ENCODE data around the gene AKAP6.
"Not testable (repeated sequence)": the region's sequence is repeated elsewhere in the genome, so short reads cannot be mapped to it uniquely, and the experiment has no call there.

Gene AKAP6

GRCh38 chr14:32354716-32355115 is 25.6 kb downstream of the AKAP6 start:
- H3K27ac ChIP-seq (ENCODE audit: low read length) = no peak overlapping the region
- no peak overlapping the region for H3K4me3 ChIP-seq (ENCODE audit: low read depth in 1 of 2, low read length in 2 of 2)

GRCh38 chr14:32358781-32359180 is 29.7 kb downstream of the AKAP6 start:
- no peaks in the 10 kb centered on the region for H3K27me3 ChIP-seq (ENCODE audit: low read depth, low read length)
- no peak overlapping the region for H3K4me3 ChIP-seq (ENCODE audit: low read depth in 1 of 2, low read length in 2 of 2)
- no peaks in the 10 kb centered on the region for H3K9me3 ChIP-seq (ENCODE audit: control insufficient read depth in 1 of 2, low read length in 2 of 2)
- H3K27ac ChIP-seq (ENCODE audit: low read length) = no peak overlapping the region
- H3K36me3 ChIP-seq (ENCODE audit: control insufficient read depth in 1 of 2, insufficient read depth in 2 of 2, low read length in 2 of 2) = no peaks in the 10 kb centered on the region
- H3K4me1 ChIP-seq (ENCODE audit: control insufficient read depth in 1 of 2, insufficient read depth in 2 of 2, low read length in 2 of 2) = no peaks in the 10 kb centered on the region

More at GRCh38 chr14:32354716-32355115, 25.6 kb downstream of the AKAP6 start:
- Histone ChIP-seq H3K27me3 (ENCODE audit: low read depth, low read length) (no peaks in the 10 kb centered on the region), H3K36me3 (ENCODE audit: control insufficient read depth in 1 of 2, insufficient read depth in 2 of 2, low read length in 2 of 2) (no peaks in the 10 kb centered on the region), H3K4me1 (ENCODE audit: control insufficient read depth in 1 of 2, insufficient read depth in 2 of 2, low read length in 2 of 2) (no peaks in the 10 kb centered on the region), H3K9me3 (ENCODE audit: control insufficient read depth in 1 of 2, low read length in 2 of 2) (no peaks in the 10 kb centered on the region)

GRCh38 chr14:32361674-32362073 is 32.6 kb downstream of the AKAP6 start:
- no peak overlapping the region for H3K4me3 ChIP-seq (ENCODE audit: low read depth in 1 of 2, low read length in 2 of 2)
- H3K4me1 ChIP-seq (ENCODE audit: control insufficient read depth in 1 of 2, insufficient read depth in 2 of 2, low read length in 2 of 2) = peaks cover 0 to 8% of the 10 kb centered on the region in 2 donors
- H3K9me3 ChIP-seq (ENCODE audit: control insufficient read depth in 1 of 2, low read length in 2 of 2) = no peaks in the 10 kb centered on the region
- H3K27me3 ChIP-seq (ENCODE audit: low read depth, low read length) = no peaks in the 10 kb centered on the region
- H3K36me3 ChIP-seq (ENCODE audit: control insufficient read depth in 1 of 2, insufficient read depth in 2 of 2, low read length in 2 of 2) = no peaks in the 10 kb centered on the region
- no peak overlapping the region for H3K27ac ChIP-seq (ENCODE audit: low read length)

GRCh38 chr14:32363761-32364160 is 34.7 kb downstream of the AKAP6 start:
- no peaks in the 10 kb centered on the region for H3K9me3 ChIP-seq (ENCODE audit: control insufficient read depth in 1 of 2, low read length in 2 of 2)
- no peak overlapping the region for H3K4me3 ChIP-seq (ENCODE audit: low read depth in 1 of 2, low read length in 2 of 2)

DNA sequence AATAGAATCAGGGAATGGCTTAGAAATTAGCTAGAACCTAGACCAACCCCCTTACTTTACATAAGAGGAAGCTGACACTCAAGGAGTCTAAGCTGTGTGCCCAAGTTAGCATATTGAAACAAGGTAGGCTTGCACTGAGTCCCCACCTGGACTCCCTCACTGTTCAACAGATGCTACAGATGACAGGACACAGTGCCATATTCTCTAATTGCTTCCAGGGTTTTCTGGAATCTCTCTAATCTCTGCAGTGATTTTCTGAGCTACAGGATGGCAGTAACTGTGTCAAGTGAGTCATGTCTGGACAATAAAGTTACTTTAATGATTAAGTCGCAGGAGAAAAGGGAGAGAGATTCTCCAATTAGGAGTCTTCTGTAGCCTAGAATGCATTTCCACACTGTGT is 35.8 kb downstream of the AKAP6 start:
- no peaks in the 10 kb centered on the region for H3K27me3 ChIP-seq (ENCODE audit: low read depth, low read length)
- no peaks in the 10 kb centered on the region for H3K9me3 ChIP-seq (ENCODE audit: control insufficient read depth in 1 of 2, low read length in 2 of 2)
- no peak overlapping the region for H3K27ac ChIP-seq (ENCODE audit: low read length)
- H3K36me3 ChIP-seq (ENCODE audit: control insufficient read depth in 1 of 2, insufficient read depth in 2 of 2, low read length in 2 of 2) = no peaks in the 10 kb centered on the region
- no peak overlapping the region for H3K4me3 ChIP-seq (ENCODE audit: low read depth in 1 of 2, low read length in 2 of 2)
- peaks cover 0 to 14% of the 10 kb centered on the region in 2 donors for H3K4me1 ChIP-seq (ENCODE audit: control insufficient read depth in 1 of 2, insufficient read depth in 2 of 2, low read length in 2 of 2)

More at GRCh38 chr14:32363761-32364160, 34.7 kb downstream of the AKAP6 start:
- H3K36me3 ChIP-seq (ENCODE audit: control insufficient read depth in 1 of 2, insufficient read depth in 2 of 2, low read length in 2 of 2) = no peaks in the 10 kb centered on the region
- no peak overlapping the region for H3K27ac ChIP-seq (ENCODE audit: low read length)
- H3K27me3 ChIP-seq (ENCODE audit: low read depth, low read length) = no peaks in the 10 kb centered on the region
- H3K4me1 ChIP-seq (ENCODE audit: control insufficient read depth in 1 of 2, insufficient read depth in 2 of 2, low read length in 2 of 2) = peaks cover 0 to 14% of the 10 kb centered on the region in 2 donors

- no peaks in the 10 kb centered on the region for H3K9me3 ChIP-seq (ENCODE audit: control insufficient read depth in 1 of 2, low read length in 2 of 2)
- no peak overlapping the region for H3K27ac ChIP-seq (ENCODE audit: low read length)
- H3K27me3 ChIP-seq (ENCODE audit: low read depth, low read length) = no peaks in the 10 kb centered on the region
- H3K4me1 ChIP-seq (ENCODE audit: control insufficient read depth in 1 of 2, insufficient read depth in 2 of 2, low read length in 2 of 2) = peaks cover 0 to 14% of the 10 kb centered on the region in 2 donors
- no peak overlapping the region for H3K4me3 ChIP-seq (ENCODE audit: low read depth in 1 of 2, low read length in 2 of 2)
- H3K36me3 ChIP-seq (ENCODE audit: control insufficient read depth in 1 of 2, insufficient read depth in 2 of 2, low read length in 2 of 2) = no peaks in the 10 kb centered on the region
Observed at GRCh38 chr14:32366256-32366879, 37.3 kb downstream of the AKAP6 start.

DNA sequence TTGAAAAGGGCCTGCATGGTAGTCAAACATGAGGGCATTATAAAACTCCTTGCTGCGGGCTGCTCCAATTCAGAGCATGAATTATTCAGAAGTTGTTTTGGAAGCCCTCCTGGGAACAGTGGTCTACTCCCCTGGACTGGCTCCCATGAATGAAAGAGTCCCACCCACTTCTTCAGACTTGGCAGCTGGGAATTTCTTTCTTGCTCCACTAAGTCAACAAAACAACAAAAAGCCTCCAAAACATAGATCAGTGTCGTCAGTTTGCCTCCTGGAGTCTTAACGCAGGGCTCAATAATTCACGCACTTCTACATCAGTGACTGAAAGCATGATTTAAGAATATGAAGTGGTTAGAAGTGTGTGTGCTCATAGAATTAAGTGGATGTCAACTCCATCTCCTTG is 37.9 kb downstream of the AKAP6 start:
- H3K4me3 ChIP-seq (ENCODE audit: low read depth in 1 of 2, low read length in 2 of 2) = no peak overlapping the region
- H3K36me3 ChIP-seq (ENCODE audit: control insufficient read depth in 1 of 2, insufficient read depth in 2 of 2, low read length in 2 of 2) = no peaks in the 10 kb centered on the region
- H3K27me3 ChIP-seq (ENCODE audit: low read depth, low read length) = no peaks in the 10 kb centered on the region
- no peak overlapping the region for H3K27ac ChIP-seq (ENCODE audit: low read length)
- H3K9me3 ChIP-seq (ENCODE audit: control insufficient read depth in 1 of 2, low read length in 2 of 2) = no peaks in the 10 kb centered on the region
- peaks cover 0 to 14% of the 10 kb centered on the region in 2 donors for H3K4me1 ChIP-seq (ENCODE audit: control insufficient read depth in 1 of 2, insufficient read depth in 2 of 2, low read length in 2 of 2)

GRCh38 chr14:32367516-32367915 is 38.4 kb downstream of the AKAP6 start:
- Histone ChIP-seq H3K27me3 (ENCODE audit: low read depth, low read length) (no peaks in the 10 kb centered on the region), H3K9me3 (ENCODE audit: control insufficient read depth in 1 of 2, low read length in 2 of 2) (no peaks in the 10 kb centered on the region), H3K4me1 (ENCODE audit: control insufficient read depth in 1 of 2, insufficient read depth in 2 of 2, low read length in 2 of 2) (peaks cover 0 to 14% of the 10 kb centered on the region in 2 donors), H3K36me3 (ENCODE audit: control insufficient read depth in 1 of 2, insufficient read depth in 2 of 2, low read length in 2 of 2) (no peaks in the 10 kb centered on the region), H3K27ac (ENCODE audit: low read length) (no peak overlapping the region), H3K4me3 (ENCODE audit: low read depth in 1 of 2, low read length in 2 of 2) (no peak overlapping the region)

DNA sequence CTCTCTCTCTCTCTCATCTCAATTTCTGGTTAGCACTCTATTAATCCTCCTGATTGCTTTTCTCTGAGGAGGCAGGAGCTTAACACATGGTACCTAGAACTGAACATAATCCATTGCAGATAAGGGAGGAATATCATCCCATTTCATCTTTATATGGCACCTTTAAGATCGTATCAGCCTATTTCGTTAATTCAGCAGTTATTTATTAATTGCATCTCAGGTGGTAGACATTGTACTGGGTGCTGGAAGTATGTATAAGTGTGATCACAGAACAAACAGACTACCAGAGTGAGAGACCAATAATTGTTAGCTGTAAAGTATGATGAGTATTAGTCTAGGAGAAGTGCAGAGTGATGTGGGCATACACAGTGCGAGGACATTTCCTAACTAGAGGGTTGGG is 39.0 kb downstream of the AKAP6 start:
- no peak overlapping the region for H3K27ac ChIP-seq (ENCODE audit: low read length)
- no peaks in the 10 kb centered on the region for H3K9me3 ChIP-seq (ENCODE audit: control insufficient read depth in 1 of 2, low read length in 2 of 2)
- H3K27me3 ChIP-seq (ENCODE audit: low read depth, low read length) = no peaks in the 10 kb centered on the region
- H3K4me3 ChIP-seq (ENCODE audit: low read depth in 1 of 2, low read length in 2 of 2) = no peak overlapping the region
- no peaks in the 10 kb centered on the region for H3K36me3 ChIP-seq (ENCODE audit: control insufficient read depth in 1 of 2, insufficient read depth in 2 of 2, low read length in 2 of 2)
- H3K4me1 ChIP-seq (ENCODE audit: control insufficient read depth in 1 of 2, insufficient read depth in 2 of 2, low read length in 2 of 2) = peaks cover 0 to 14% of the 10 kb centered on the region in 2 donors

DNA sequence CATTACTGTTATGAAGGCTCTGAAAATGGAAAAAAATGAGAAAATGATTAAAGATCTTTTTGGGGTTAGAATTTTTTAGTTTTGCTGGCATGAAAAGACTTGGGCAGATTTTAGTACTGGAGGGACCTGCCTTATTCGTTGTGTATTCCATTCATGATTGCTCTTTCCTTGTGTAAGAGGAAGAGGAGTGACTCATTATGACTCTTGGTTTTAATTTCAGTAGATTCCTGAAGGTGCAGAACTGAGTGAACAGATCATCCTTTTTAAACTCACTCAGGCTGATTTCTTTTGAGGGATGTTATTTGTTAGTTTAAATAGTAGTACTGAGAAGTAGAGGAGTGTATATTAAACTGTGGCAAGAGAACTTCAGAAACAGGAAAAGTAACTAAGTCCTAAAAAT is 41.6 kb downstream of the AKAP6 start:
- no peaks in the 10 kb centered on the region for H3K27me3 ChIP-seq (ENCODE audit: low read depth, low read length)
- H3K27ac ChIP-seq (ENCODE audit: low read length) = no peak overlapping the region
- H3K4me1 ChIP-seq (ENCODE audit: control insufficient read depth in 1 of 2, insufficient read depth in 2 of 2, low read length in 2 of 2) = peaks cover 0 to 14% of the 10 kb centered on the region in 2 donors
- no peaks in the 10 kb centered on the region for H3K9me3 ChIP-seq (ENCODE audit: control insufficient read depth in 1 of 2, low read length in 2 of 2)
- no peak overlapping the region for H3K4me3 ChIP-seq (ENCODE audit: low read depth in 1 of 2, low read length in 2 of 2)
- H3K36me3 ChIP-seq (ENCODE audit: control insufficient read depth in 1 of 2, insufficient read depth in 2 of 2, low read length in 2 of 2) = no peaks in the 10 kb centered on the region

GRCh38 chr14:32372154-32372553 is 43.1 kb downstream of the AKAP6 start:
- no peaks in the 10 kb centered on the region for H3K27me3 ChIP-seq (ENCODE audit: low read depth, low read length)
- H3K9me3 ChIP-seq (ENCODE audit: control insufficient read depth in 1 of 2, low read length in 2 of 2) = no peaks in the 10 kb centered on the region
- H3K4me3 ChIP-seq (ENCODE audit: low read depth in 1 of 2, low read length in 2 of 2) = no peak overlapping the region
- no peak overlapping the region for H3K27ac ChIP-seq (ENCODE audit: low read length)
- no peaks in the 10 kb centered on the region for H3K36me3 ChIP-seq (ENCODE audit: control insufficient read depth in 1 of 2, insufficient read depth in 2 of 2, low read length in 2 of 2)
- peaks cover 0 to under 1% of the 10 kb centered on the region in 2 donors for H3K4me1 ChIP-seq (ENCODE audit: control insufficient read depth in 1 of 2, insufficient read depth in 2 of 2, low read length in 2 of 2)

DNA sequence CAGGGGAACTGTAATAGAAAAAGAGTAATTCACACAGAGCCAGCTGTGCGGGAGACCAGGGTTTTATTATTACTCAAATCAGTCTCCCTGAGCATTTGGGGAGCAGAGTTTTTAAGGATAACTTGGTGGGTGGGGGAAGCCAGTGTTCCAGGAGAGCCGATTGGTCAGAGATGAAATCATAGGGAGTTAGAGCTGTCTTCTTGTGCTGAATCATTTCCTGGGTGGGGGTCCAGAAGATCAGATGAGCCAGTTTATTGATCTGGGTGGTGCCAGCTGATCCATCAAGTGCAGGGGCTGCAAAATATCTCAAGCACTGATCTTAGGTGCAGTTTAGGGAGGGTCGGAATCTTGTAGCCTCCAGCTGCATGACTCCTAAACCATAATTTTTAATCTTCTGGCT is 44.1 kb downstream of the AKAP6 start:
- not testable (repeated sequence) for H3K36me3 ChIP-seq (ENCODE audit: control insufficient read depth in 1 of 2, insufficient read depth in 2 of 2, low read length in 2 of 2); H3K4me1 ChIP-seq (ENCODE audit: control insufficient read depth in 1 of 2, insufficient read depth in 2 of 2, low read length in 2 of 2); H3K4me3 ChIP-seq (ENCODE audit: low read depth in 1 of 2, low read length in 2 of 2); H3K9me3 ChIP-seq (ENCODE audit: control insufficient read depth in 1 of 2, low read length in 2 of 2); H3K27me3 ChIP-seq (ENCODE audit: low read depth, low read length); H3K27ac ChIP-seq (ENCODE audit: low read length)
